Measurements from ENCODE around the gene COPS4.
"Not testable (repeated sequence)": the region's sequence is repeated elsewhere in the genome, so short reads cannot be mapped to it uniquely, and the experiment has no call there.

The COPS4 gene

DNA sequence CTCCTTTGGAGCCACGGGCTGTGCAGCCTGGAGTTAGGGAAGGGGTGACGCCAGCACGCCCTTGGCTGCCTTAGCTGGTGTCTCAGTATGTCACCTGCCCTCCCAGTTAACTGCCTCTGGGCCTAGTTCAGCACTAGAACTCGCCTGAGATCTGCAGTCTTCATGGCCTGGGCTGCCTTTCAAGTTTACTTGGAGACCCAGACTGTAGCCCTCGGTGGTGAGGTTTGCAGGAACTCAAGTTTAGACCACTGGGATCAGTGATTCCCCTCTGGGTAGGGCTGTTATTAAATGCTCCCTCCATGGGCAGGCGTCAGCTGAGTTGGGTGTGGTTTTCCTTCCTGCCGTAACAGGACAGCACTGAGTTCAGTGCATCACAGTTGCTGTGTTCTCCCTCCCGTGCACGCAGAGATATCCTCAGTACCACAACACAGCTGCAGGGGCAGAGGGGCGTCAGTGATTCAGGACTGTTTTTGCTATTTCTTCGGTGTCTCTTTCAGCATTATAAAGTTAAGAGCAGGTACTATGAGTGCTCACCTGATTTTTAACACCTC lies 49.0 kb downstream of the COPS4 start:
- no peak for DNase-seq (ENCODE audit: low read depth, low spot score)
- WGBS (ENCODE audit: insufficient coverage, insufficient read length) = no CpG with 5 or more reads among the region's 11 CpGs
- no peak overlapping the region for H3K27ac ChIP-seq (ENCODE audit: low read length)

DNA sequence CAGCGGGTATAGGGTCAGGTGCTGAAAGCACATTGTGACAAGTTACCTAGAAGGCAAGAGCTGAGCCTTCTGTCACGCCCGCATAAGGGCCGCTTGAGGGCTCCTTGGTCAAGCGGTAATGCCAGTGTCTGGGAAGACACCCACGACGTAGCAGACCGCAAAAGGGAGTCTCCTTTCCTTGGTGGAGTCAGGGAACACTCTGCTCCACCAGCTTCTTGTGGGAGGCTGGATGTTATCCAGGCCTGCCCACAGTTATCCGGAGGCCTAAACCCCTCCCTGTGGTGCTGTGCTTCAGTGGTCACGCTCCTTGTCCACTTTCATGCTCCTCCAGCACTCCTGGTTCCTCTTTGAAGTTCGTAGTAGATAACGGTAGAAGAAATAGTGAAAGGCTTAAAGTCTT lies 50.0 kb downstream of the COPS4 start:
- not testable (repeated sequence) for H3K27me3 ChIP-seq (ENCODE audit: control insufficient read depth, insufficient read depth, low read length); H3K4me1 ChIP-seq (ENCODE audit: control insufficient read depth, insufficient read depth, low read length); H3K27ac ChIP-seq (ENCODE audit: low read length); H3K9me3 ChIP-seq (ENCODE audit: control insufficient read depth, insufficient read depth, low read length); H3K36me3 ChIP-seq (ENCODE audit: control insufficient read depth, insufficient read depth, low read length); H3K4me3 ChIP-seq (ENCODE audit: low read length); DNase-seq (ENCODE audit: low read depth, low spot score)
- no CpG with 5 or more reads among the region's 12 CpGs for WGBS (ENCODE audit: insufficient coverage, insufficient read length)

More for the DNA sequence above, 49.0 kb downstream of the COPS4 start:
- H3K4me3 ChIP-seq (ENCODE audit: low read length) = no peak overlapping the region
- no peaks in the 10 kb centered on the region for H3K36me3 ChIP-seq (ENCODE audit: control insufficient read depth, insufficient read depth, low read length)
- H3K27me3 ChIP-seq (ENCODE audit: control insufficient read depth, insufficient read depth, low read length) = no peaks in the 10 kb centered on the region
- no peaks in the 10 kb centered on the region for H3K9me3 ChIP-seq (ENCODE audit: control insufficient read depth, insufficient read depth, low read length)
- H3K4me1 ChIP-seq (ENCODE audit: control insufficient read depth, insufficient read depth, low read length) = no peaks in the 10 kb centered on the region; the same call in 1 of the 2 replicates

DNA sequence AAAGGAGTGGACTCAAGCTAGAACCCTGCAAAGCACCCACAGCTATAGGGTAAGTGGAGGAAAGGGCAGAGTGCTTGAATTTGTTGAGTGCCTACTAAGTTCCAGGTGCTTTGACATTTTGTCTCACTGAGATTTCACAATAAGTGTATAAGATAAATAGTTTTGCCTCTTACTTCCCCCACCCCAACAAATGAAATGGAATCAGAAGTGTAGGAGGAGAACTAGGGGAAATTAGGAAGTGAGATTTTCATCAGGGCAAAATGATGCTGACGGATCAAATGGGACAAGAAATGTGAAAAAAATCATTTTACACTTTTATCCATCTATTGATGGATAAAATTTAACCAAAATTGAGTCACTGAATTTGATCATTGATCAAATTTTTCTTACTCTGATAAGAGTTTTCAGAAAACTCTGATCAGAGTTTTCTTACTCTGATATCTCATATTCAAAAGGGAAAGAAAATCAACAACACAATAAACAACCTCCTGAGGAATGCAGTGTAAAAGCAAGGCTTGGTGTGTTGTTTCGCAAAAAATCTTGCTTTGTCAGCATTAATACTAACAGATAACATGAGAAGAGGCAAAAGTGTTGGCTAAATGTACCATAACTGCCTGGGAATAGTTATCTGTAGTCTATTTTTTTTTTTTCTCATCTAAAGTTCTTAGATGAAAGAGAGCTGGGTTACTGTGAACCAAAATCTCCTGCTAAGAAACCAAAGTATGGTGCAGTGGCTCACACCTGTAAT lies 54.6 kb downstream of the COPS4 start:
- WGBS (ENCODE audit: insufficient coverage, insufficient read length) = no CpG with 5 or more reads among the region's 2 CpGs
- H3K36me3 ChIP-seq (ENCODE audit: control insufficient read depth, insufficient read depth, low read length) = no peaks in the 10 kb centered on the region
- no peaks in the 10 kb centered on the region for H3K27me3 ChIP-seq (ENCODE audit: control insufficient read depth, insufficient read depth, low read length)
- H3K4me1 ChIP-seq (ENCODE audit: control insufficient read depth, insufficient read depth, low read length) = no peaks in the 10 kb centered on the region
- no peak overlapping the region for H3K27ac ChIP-seq (ENCODE audit: low read length)
- no peak for DNase-seq (ENCODE audit: low read depth, low spot score)
- no peaks in the 10 kb centered on the region for H3K9me3 ChIP-seq (ENCODE audit: control insufficient read depth, insufficient read depth, low read length)
- no peak overlapping the region for H3K4me3 ChIP-seq (ENCODE audit: low read length)

DNA sequence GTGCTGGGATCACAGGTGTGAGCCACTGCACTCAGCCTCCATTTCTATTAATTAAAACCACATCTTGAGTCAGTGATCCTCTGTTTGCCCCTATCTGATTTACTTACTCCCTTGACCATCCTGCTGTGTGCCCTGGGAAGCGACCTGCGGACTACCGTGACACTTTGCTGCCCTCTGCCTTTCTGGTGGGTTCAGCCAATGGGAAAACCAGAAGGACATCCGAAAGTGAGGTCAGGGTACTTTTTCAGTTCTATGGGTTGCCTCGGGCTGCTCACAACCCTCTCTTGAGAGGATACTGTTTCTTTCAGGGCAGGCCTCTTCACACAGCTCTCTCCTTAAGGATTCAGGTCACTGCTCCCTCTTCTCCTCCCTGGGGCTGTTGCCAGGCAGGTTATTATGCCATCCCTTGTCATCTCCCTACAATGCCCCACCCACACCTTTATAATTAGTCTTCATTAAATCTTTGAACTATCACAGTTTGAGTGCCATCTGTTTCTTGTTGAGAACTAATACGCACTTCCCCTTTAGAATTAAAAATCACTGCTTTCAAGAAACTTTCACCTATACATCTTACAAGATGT lies 58.2 kb downstream of the COPS4 start:
- H3K4me3 ChIP-seq (ENCODE audit: low read length) = no peak overlapping the region
- H3K9me3 ChIP-seq (ENCODE audit: control insufficient read depth, insufficient read depth, low read length) = no peaks in the 10 kb centered on the region
- H3K27ac ChIP-seq (ENCODE audit: low read length) = no peak overlapping the region
- H3K27me3 ChIP-seq (ENCODE audit: control insufficient read depth, insufficient read depth, low read length) = no peaks in the 10 kb centered on the region
- no CpG with 5 or more reads among the region's 6 CpGs for WGBS (ENCODE audit: insufficient coverage, insufficient read length)
- H3K4me1 ChIP-seq (ENCODE audit: control insufficient read depth, insufficient read depth, low read length) = no peaks in the 10 kb centered on the region
- no peaks in the 10 kb centered on the region for H3K36me3 ChIP-seq (ENCODE audit: control insufficient read depth, insufficient read depth, low read length)
- no peak for DNase-seq (ENCODE audit: low read depth, low spot score)

DNA sequence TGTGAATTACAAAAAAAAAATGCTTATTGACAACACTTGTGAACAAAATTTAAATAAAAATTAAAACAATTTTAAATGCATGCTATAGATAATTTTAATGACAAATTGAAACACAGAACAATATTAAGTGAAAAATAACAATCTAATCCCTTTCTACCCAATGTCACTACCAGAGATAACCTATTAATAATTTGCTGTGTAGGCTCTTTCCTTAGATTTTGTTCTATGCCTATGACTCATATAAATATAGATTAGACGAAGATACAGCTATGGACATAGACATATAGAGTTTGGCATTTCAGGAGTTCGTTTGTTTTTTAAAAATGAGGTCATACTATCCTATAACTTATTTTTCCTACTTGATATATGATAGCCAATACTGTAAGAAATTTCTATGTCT lies 61.4 kb downstream of the COPS4 start:
- no peaks in the 10 kb centered on the region for H3K36me3 ChIP-seq (ENCODE audit: control insufficient read depth, insufficient read depth, low read length)
- H3K4me1 ChIP-seq (ENCODE audit: control insufficient read depth, insufficient read depth, low read length) = no peaks in the 10 kb centered on the region
- no peaks in the 10 kb centered on the region for H3K9me3 ChIP-seq (ENCODE audit: control insufficient read depth, insufficient read depth, low read length)
- DNase-seq (ENCODE audit: low read depth, low spot score) = no peak
- H3K27ac ChIP-seq (ENCODE audit: low read length) = no peak overlapping the region
- whole genome bisulfite sequencing (ENCODE audit: insufficient coverage, insufficient read length) = no CpG with 5 or more reads among the region's 2 CpGs
- H3K4me3 ChIP-seq (ENCODE audit: low read length) = no peak overlapping the region
- no peaks in the 10 kb centered on the region for H3K27me3 ChIP-seq (ENCODE audit: control insufficient read depth, insufficient read depth, low read length)

DNA sequence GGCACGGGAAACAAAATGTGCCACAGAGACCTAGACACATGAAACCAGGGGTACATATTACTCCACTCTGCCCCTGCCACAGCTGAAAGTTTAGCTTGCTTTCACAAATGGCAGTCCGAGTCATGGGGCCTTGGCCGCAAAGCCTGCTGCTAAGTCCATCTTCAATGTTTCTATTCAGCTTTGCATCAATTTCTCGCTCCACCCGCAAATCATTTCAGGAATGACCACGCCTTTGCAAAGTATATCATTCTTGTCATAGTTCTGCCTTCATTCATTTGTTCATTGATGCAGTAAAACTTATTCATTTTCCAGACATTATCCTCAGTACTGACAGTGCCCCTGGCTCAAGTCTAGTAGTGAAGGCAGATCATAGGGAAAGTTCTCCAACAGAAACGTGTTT lies 70.0 kb downstream of the COPS4 start:
- no peak for DNase-seq (ENCODE audit: low read depth, low spot score)
- no CpG with 5 or more reads among the region's 7 CpGs for WGBS (ENCODE audit: insufficient coverage, insufficient read length)
- no peaks in the 10 kb centered on the region for H3K27me3 ChIP-seq (ENCODE audit: control insufficient read depth, insufficient read depth, low read length)
- H3K36me3 ChIP-seq (ENCODE audit: control insufficient read depth, insufficient read depth, low read length) = no peaks in the 10 kb centered on the region
- H3K9me3 ChIP-seq (ENCODE audit: control insufficient read depth, insufficient read depth, low read length) = no peaks in the 10 kb centered on the region
- no peak overlapping the region for H3K4me3 ChIP-seq (ENCODE audit: low read length)
- no peak overlapping the region for H3K27ac ChIP-seq (ENCODE audit: low read length)
- H3K4me1 ChIP-seq (ENCODE audit: control insufficient read depth, insufficient read depth, low read length) = no peaks in the 10 kb centered on the region

DNA sequence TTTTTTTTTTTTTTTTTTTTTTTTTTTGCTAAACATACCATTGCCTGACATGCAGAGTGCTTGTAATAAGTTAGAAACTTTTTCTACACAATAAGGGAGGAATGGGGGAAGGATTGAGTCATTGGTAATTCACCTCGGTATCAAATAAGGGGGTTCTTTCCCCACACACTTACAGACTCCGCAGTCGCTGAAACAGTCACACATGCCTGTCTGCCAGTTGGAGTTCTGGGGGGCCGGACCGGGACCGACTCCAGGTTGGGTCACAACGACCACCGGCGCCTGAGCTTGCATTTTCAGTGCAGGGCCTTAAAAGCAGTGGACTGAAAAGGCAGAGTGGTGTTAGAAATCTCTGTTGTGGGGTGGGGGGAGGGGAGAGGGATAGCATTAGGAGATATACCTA lies 72.6 kb downstream of the COPS4 start:
- H3K36me3 ChIP-seq (ENCODE audit: control insufficient read depth, insufficient read depth, low read length) = no peaks in the 10 kb centered on the region
- DNase-seq (ENCODE audit: low read depth, low spot score) = no peak
- no peaks in the 10 kb centered on the region for H3K9me3 ChIP-seq (ENCODE audit: control insufficient read depth, insufficient read depth, low read length)
- H3K4me3 ChIP-seq (ENCODE audit: low read length) = no peak overlapping the region
- no peaks in the 10 kb centered on the region for H3K27me3 ChIP-seq (ENCODE audit: control insufficient read depth, insufficient read depth, low read length)
- WGBS (ENCODE audit: insufficient coverage, insufficient read length) = no CpG with 5 or more reads among the region's 9 CpGs
- H3K4me1 ChIP-seq (ENCODE audit: control insufficient read depth, insufficient read depth, low read length) = no peaks in the 10 kb centered on the region
- H3K27ac ChIP-seq (ENCODE audit: low read length) = no peak overlapping the region

DNA sequence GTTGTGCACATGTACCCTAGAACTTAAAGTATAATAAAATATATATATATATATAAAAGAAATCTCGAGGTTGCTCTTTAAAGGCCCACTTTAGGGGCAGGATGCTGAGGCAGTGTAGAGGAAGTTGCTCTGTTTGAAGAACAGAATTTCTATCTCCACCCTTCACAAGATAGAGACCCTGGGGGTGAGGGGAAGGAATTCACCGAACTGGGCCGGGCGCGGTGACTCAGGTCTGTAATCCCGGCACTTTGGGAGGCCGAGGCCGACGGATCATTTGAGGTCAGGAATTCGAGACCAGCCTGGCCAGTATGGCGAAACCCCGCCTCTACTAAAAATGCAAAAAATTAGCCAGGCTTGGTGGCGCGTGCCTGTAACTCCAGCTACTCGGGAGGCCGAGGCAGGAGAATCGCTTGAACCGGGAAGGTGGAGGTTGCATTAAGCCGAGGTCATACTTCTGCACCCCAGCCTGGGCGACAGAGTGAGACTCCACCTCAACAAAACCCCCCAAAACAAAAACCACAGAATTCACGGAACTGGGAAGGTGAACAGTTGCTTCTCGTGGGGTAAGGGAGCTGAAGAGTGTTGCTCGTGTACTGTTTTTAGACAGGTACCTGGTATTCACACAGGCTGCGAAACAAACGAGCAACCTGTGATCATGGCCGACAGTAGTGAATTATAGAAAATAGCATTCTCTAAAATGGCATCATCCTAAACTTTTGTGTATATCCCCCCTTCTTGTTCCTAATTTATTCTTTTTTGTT lies 73.3 kb downstream of the COPS4 start:
- DNase-seq (ENCODE audit: low read depth, low spot score) = no peak
- H3K4me3 ChIP-seq (ENCODE audit: low read length) = no peak overlapping the region
- H3K27me3 ChIP-seq (ENCODE audit: control insufficient read depth, insufficient read depth, low read length) = no peaks in the 10 kb centered on the region
- no CpG with 5 or more reads among the region's 26 CpGs for WGBS (ENCODE audit: insufficient coverage, insufficient read length)
- no peaks in the 10 kb centered on the region for H3K9me3 ChIP-seq (ENCODE audit: control insufficient read depth, insufficient read depth, low read length)
- H3K4me1 ChIP-seq (ENCODE audit: control insufficient read depth, insufficient read depth, low read length) = no peaks in the 10 kb centered on the region
- H3K36me3 ChIP-seq (ENCODE audit: control insufficient read depth, insufficient read depth, low read length) = no peaks in the 10 kb centered on the region
- H3K27ac ChIP-seq (ENCODE audit: low read length) = no peak overlapping the region

DNA sequence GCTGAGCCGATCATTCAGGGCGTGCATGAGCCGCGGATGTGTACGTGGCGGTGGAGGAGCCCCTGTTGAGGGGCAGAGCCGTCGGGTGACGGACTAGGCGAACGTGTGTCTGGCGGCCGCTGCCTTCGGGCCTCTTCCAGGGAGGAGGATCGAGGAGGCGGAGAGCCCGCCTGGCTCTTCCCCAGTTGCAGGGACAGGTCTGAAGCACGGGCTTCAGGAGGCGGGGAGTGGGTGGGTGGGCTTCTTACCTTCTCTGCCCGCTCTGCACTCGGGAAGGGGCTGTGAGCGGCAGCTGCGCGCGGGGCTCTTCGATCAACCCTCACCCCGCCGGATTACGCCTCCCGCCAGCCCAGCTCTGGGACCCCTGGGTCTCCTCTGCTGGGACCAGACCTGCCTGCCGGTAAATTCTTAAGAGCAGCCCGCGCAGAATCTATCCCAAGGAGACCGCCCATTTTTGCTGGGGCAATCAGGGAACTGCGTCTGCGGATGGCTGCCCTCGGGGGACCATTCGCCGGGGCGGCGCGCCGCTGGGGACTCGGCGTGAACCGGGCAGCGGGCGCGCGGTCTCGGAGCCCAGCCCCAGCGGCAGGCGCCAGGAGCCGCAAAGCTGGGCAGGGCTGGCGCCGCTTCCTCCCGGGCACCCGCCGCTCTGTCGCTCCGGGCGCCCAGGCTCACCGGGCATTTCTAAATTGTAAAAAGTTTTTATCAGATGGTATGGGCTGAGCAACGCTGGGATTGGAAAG lies 74.7 kb downstream of the COPS4 start:
- no peaks in the 10 kb centered on the region for H3K36me3 ChIP-seq (ENCODE audit: control insufficient read depth, insufficient read depth, low read length)
- no peaks in the 10 kb centered on the region for H3K27me3 ChIP-seq (ENCODE audit: control insufficient read depth, insufficient read depth, low read length)
- no peak overlapping the region for H3K27ac ChIP-seq (ENCODE audit: low read length)
- no peak for DNase-seq (ENCODE audit: low read depth, low spot score)
- H3K4me1 ChIP-seq (ENCODE audit: control insufficient read depth, insufficient read depth, low read length) = no peaks in the 10 kb centered on the region
- no peaks in the 10 kb centered on the region for H3K9me3 ChIP-seq (ENCODE audit: control insufficient read depth, insufficient read depth, low read length)
- peak overlapping the region; percentile 59; the same call in 1 of the 2 replicates for H3K4me3 ChIP-seq (ENCODE audit: low read length)
- no CpG with 5 or more reads among the region's 64 CpGs for WGBS (ENCODE audit: insufficient coverage, insufficient read length)
